ENCODE measurements around the gene TET3.

Gene TET3

GRCh38 chr2:73987948-73988700 is 3.4 kb downstream of the TET3 start:
- no peak for DNase-seq

GRCh38 chr2:73989972-73990371 is 5.3 kb downstream of the TET3 start:
- DNase-seq: no peak

GRCh38 chr2:73990531-73990930 is 5.8 kb downstream of the TET3 start:
- no peak for DNase-seq

GRCh38 chr2:73992036-73992435 is 7.3 kb downstream of the TET3 start:
- no peak for DNase-seq

- no peak for DNase-seq
Measured at GRCh38 chr2:73993376-73993775, 8.7 kb downstream of the TET3 start.

- DNase-seq: no peak
Measured at GRCh38 chr2:73993778-73994177, 9.1 kb downstream of the TET3 start.

- no peak for DNase-seq
Measured at GRCh38 chr2:73994178-73994831, 9.6 kb downstream of the TET3 start.

GRCh38 chr2:73995810-73996209 is 11.1 kb downstream of the TET3 start:
- DNase-seq: no peak

- no peak for DNase-seq
Measured at GRCh38 chr2:73997813-73998212, 13.1 kb downstream of the TET3 start.

GRCh38 chr2:73998451-73998850 is 13.7 kb downstream of the TET3 start:
- DNase-seq: no peak

- no peak for DNase-seq
Measured at GRCh38 chr2:73998933-73999332, 14.2 kb downstream of the TET3 start.

GRCh38 chr2:73999881-74000597 is 15.3 kb downstream of the TET3 start:
- no peak for DNase-seq

GRCh38 chr2:74000666-74001065 is 16.0 kb downstream of the TET3 start:
- no peak for DNase-seq

GRCh38 chr2:74001121-74001520 is 16.4 kb downstream of the TET3 start:
- no peak for DNase-seq

- DNase-seq: no peak
Measured at GRCh38 chr2:74001781-74002504, 17.2 kb downstream of the TET3 start.

- peak; percentile 77 for DNase-seq
Measured at GRCh38 chr2:74002505-74003421, 18.1 kb downstream of the TET3 start.

GRCh38 chr2:74003494-74004211 is 18.9 kb downstream of the TET3 start:
- no peak for DNase-seq

- DNase-seq: no peak
Measured at GRCh38 chr2:74004212-74005182, 19.8 kb downstream of the TET3 start.

- no peak for DNase-seq
Measured at GRCh38 chr2:74005786-74006185, 21.1 kb downstream of the TET3 start.

GRCh38 chr2:74006459-74006858 is 21.7 kb downstream of the TET3 start:
- no peak for DNase-seq

Measured in stimulated activated CD4-positive, alpha-beta T cell treated with anti-CD3 and anti-CD28 coated beads, Interleukin-4, amount 100 ng/mL, for 1 hour (primary cell).